NB4 (cell line): ENCODE measurements around the gene PPIL6.

Source experiments
- DNase-seq: peaks from one replicate; pipeline ENCODE4 v3.0.0; 2010; ENCODE audit warnings: low read depth
- H3K4me3 ChIP-seq: one replicate; pipeline ENCODE4 v1.5.1; 2011; ENCODE audit warnings: mild to moderate bottlenecking, low read depth, low read length, moderate library complexity
- MYC ChIP-seq: IDR thresholded peaks from 2 replicates; pipeline ENCODE4 v1.6.1; 2011; ENCODE audit warnings: low read depth, low read length
- POLR2A ChIP-seq: IDR thresholded peaks from 2 replicates; pipeline ENCODE4 v1.6.1; 2011; ENCODE audit warnings: mild to moderate bottlenecking; ENCODE audit not compliant: insufficient read length; ENCODE audit errors: extremely low read depth
- TF ChIP-seq, protein P1 (sequence below): IDR thresholded peaks from 2 replicates; pipeline ENCODE4 v1.6.1; 2011; ENCODE audit warnings: low read depth, low read length
- TF ChIP-seq, protein P2 (sequence below): IDR thresholded peaks from one replicate; pipeline ENCODE4 v1.5.1; 2012; ENCODE audit warnings: low read depth, low read length

The PPIL6 gene

DNA sequence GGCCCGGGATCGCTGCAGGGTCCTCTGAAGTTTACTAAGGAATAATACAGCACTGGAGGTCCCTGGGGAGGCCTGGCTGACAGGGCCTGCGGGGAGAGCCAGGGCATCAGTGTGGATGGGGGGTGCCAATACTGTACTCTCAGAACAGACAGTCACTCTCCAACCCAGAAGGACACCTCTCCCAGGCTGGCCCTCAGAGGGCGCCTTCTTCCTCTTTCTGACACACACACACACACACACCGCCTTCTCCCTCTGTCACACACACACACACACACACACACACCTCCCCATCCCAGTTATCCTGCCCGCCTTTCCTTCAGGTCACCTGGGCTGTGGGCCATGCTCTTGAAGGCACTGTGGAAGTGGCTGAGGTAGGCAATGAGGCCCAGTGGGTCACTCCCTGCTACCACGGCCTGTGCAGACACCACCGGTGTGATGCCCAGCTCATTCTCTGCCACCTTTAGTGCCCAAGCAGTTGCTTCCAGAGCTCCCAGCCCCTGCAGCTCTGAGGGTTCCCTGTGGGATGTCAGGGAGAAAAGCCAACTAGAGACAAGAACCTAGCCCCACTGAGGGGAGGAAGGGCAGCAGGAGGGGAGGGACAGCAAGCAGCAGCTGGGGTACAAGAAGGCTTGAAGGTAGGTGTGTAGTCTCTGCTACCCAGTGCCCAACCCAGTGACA is 7.6 kb upstream of the PPIL6 start:
- no peak overlapping the region for H3K4me3 ChIP-seq
- peak; percentile 56 for DNase-seq
- TF ChIP-seq POLR2A, result peak; percentile 10
- TF ChIP-seq, protein P1, sequence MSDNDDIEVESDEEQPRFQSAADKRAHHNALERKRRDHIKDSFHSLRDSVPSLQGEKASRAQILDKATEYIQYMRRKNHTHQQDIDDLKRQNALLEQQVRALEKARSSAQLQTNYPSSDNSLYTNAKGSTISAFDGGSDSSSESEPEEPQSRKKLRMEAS, result no peak

- no peak overlapping the region for H3K4me3 ChIP-seq
- DNase-seq, result no peak
- TF ChIP-seq MYC (no peak), POLR2A (no peak)
- TF ChIP-seq, protein P2, sequence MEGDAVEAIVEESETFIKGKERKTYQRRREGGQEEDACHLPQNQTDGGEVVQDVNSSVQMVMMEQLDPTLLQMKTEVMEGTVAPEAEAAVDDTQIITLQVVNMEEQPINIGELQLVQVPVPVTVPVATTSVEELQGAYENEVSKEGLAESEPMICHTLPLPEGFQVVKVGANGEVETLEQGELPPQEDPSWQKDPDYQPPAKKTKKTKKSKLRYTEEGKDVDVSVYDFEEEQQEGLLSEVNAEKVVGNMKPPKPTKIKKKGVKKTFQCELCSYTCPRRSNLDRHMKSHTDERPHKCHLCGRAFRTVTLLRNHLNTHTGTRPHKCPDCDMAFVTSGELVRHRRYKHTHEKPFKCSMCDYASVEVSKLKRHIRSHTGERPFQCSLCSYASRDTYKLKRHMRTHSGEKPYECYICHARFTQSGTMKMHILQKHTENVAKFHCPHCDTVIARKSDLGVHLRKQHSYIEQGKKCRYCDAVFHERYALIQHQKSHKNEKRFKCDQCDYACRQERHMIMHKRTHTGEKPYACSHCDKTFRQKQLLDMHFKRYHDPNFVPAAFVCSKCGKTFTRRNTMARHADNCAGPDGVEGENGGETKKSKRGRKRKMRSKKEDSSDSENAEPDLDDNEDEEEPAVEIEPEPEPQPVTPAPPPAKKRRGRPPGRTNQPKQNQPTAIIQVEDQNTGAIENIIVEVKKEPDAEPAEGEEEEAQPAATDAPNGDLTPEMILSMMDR, result no peak
- TF ChIP-seq, protein P1, result no peak
Measured at GRCh38 chr6:109447087-109447486, 6.7 kb upstream of the PPIL6 start.

GRCh38 chr6:109446541-109446940 is 6.1 kb upstream of the PPIL6 start:
- TF ChIP-seq POLR2A (no peak), MYC (no peak)
- TF ChIP-seq, protein P2, result no peak
- TF ChIP-seq, protein P1, result no peak
- no peak overlapping the region for H3K4me3 ChIP-seq
- no peak for DNase-seq

- TF ChIP-seq, protein P1, result no peak
- no peak for TF ChIP-seq MYC
- TF ChIP-seq, protein P2, result no peak
- no peak for TF ChIP-seq POLR2A
- H3K4me3 ChIP-seq, result no peak overlapping the region
- DNase-seq, result no peak
Measured at GRCh38 chr6:109446072-109446471, 5.6 kb upstream of the PPIL6 start.

DNA sequence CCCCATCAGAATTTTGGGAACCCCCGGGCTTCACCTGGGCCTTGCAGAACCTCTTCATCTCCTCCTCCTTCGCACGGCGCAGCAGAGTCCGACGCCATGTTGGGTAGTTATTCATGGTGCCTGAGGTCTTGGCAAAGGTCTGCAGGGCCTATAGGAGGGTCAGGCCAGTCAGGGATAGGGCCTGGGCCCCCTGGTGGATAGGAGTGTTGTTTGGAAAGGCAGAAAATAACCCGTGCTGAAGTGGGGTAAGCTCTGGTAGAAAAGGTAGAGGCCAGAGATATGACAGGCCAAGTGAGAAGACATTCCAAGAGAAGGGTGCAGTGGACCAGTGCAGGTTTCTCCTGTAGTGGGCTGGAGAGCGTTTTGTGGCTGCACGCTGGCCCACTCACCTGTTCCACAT is 5.0 kb upstream of the PPIL6 start:
- H3K4me3 ChIP-seq, result no peak overlapping the region
- DNase-seq, result no peak
- TF ChIP-seq POLR2A, result no peak
- TF ChIP-seq, protein P1, result no peak
- TF ChIP-seq MYC, result no peak
- TF ChIP-seq, protein P2, result no peak

DNA sequence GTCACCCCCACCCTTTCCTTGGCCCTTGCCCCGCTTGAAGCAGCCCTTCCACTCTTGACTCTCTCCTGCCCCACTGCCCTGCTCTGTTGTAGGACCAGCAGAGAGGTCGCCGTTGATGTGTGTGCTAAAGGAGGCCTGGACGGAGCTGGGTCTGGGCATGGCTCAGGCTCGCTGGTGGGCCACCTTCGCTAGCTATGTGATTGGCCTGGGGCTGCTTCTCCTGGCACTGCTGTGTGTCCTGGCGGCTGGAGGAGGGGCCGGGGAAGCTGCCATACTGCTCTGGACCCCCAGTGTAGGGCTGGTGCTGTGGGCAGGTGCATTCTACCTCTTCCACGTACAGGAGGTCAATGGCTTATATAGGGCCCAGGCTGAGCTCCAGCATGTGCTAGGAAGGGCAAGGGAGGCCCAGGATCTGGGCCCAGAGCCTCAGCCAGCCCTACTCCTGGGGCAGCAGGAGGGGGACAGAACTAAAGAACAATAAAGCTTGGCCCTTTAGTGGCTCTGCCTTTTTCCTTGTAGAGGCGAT is 3.1 kb upstream of the PPIL6 start:
- no peak overlapping the region for H3K4me3 ChIP-seq
- DNase-seq, result no peak
- TF ChIP-seq, protein P1, result no peak
- no peak for TF ChIP-seq MYC
- TF ChIP-seq, protein P2, result no peak
- TF ChIP-seq POLR2A, result no peak
